Measurements from ENCODE around the gene TGFBR3L.

The TGFBR3L gene

GRCh38 chr19:7905859-7906258 lies 8.8 kb upstream of the TGFBR3L start:
- no peak for TF ChIP-seq ZNF19 (tag by site-specific recombination; IDR thresholded peaks at IDR 0.05; ENCODE audit: low read depth)
- peak; percentile 80 for TF ChIP-seq ZFHX2 (tag by site-specific recombination; conservative IDR thresholded peaks at IDR 0.05)
- TF ChIP-seq ZBTB26 (tag by site-specific recombination; optimal IDR thresholded peaks at IDR 0.05) = no peak
- peak; percentile 85 for TF ChIP-seq EGR2 (tag by site-specific recombination; IDR thresholded peaks at IDR 0.05; ENCODE audit: low read depth)
- no peak for TF ChIP-seq ZNF362 (tag by site-specific recombination; IDR thresholded peaks at IDR 0.05)
- TF ChIP-seq ZSCAN4 (tag by site-specific recombination; IDR thresholded peaks at IDR 0.05) = no peak
- Histone ChIP-seq H3K36me3 (ENCODE audit: control insufficient read depth in 2 of 2, insufficient read depth in 1 of 2, low read length in 2 of 2) (peaks cover 0 to 33% of the 10 kb centered on the region in 2 experiments; a peak in 1 of 3 replicates), H3K4me3 (ENCODE audit: low read depth, low read length) (no peak overlapping the region), H3K27ac (ENCODE audit: extremely low read depth, low read depth, low read length) (no peak overlapping the region), H3K9me3 (ENCODE audit: control insufficient read depth, insufficient read depth, low read depth, low read length) (no peaks in the 10 kb centered on the region), H3K4me1 (ENCODE audit: control insufficient read depth, insufficient read depth, low read length) (peaks cover 5% of the 10 kb centered on the region; the same call in 1 of the 2 replicates)
- ChIA-PET POLR2A (no interaction called here), CTCF (no interaction called here)

GRCh38 chr19:7907122-7907521 lies 7.5 kb upstream of the TGFBR3L start:
- Histone ChIP-seq H3K4me3 (ENCODE audit: low read depth, low read length) (no peak overlapping the region), H3K9me3 (ENCODE audit: control insufficient read depth, insufficient read depth, low read depth, low read length) (no peaks in the 10 kb centered on the region), H3K27ac (ENCODE audit: extremely low read depth, low read depth, low read length) (no peak overlapping the region), H3K4me1 (ENCODE audit: control insufficient read depth, insufficient read depth, low read length) (peaks cover 5% of the 10 kb centered on the region; the same call in 1 of the 2 replicates), H3K36me3 (ENCODE audit: control insufficient read depth in 2 of 2, insufficient read depth in 1 of 2, low read length in 2 of 2) (peaks cover 0 to 40% of the 10 kb centered on the region in 2 experiments; a peak in 1 of 3 replicates)
- ChIA-PET CTCF (no interaction called here), POLR2A (interaction anchor here (0.7 to 2.7 kb wide), 3 partner anchors 8 to 36 kb away, joined by 3 to 16 read pairs (median 4); partner anchors contain the start of gene SNAPC2)
- TF ChIP-seq ZBTB26 (tag by site-specific recombination; optimal IDR thresholded peaks at IDR 0.05) (peak; percentile 8), ZNF174 (tag by site-specific recombination; IDR thresholded peaks at IDR 0.05) (no peak), SCRT2 (tag by site-specific recombination; IDR thresholded peaks at IDR 0.05) (peak; percentile 49; the same call in 1 of the 2 replicates)

GRCh38 chr19:7907544-7907943 lies 7.1 kb upstream of the TGFBR3L start:
- Histone ChIP-seq H3K4me3 (ENCODE audit: low read depth, low read length) (no peak overlapping the region), H3K9me3 (ENCODE audit: control insufficient read depth, insufficient read depth, low read depth, low read length) (no peaks in the 10 kb centered on the region), H3K4me1 (ENCODE audit: control insufficient read depth, insufficient read depth, low read length) (peaks cover 5% of the 10 kb centered on the region; the same call in 1 of the 2 replicates), H3K27ac (ENCODE audit: extremely low read depth, low read depth, low read length) (no peak overlapping the region), H3K36me3 (ENCODE audit: control insufficient read depth in 2 of 2, insufficient read depth in 1 of 2, low read length in 2 of 2) (peaks cover 0 to 42% of the 10 kb centered on the region in 2 experiments; a peak in 1 of 3 replicates)
- ChIA-PET CTCF (interaction anchor here (1.0 to 1.7 kb wide), 2 partner anchors 10 to 38 kb away, joined by 3 to 6 read pairs; no protein-coding TSS in a partner anchor), POLR2A (interaction anchor here (0.7 to 2.7 kb wide), 3 partner anchors 8 to 36 kb away, joined by 3 to 16 read pairs (median 4); partner anchors contain the start of gene SNAPC2)
- TF ChIP-seq ZNF121 (tag by site-specific recombination; IDR thresholded peaks at IDR 0.05) (0 out of 2 replicates have a peak, but pooled peaks have one; percentile 76), ZNF792 (tag by site-specific recombination; IDR thresholded peaks at IDR 0.05) (no peak), ZIC2 (tag by site-specific recombination; IDR thresholded peaks at IDR 0.05) (no peak), EGR2 (tag by site-specific recombination; IDR thresholded peaks at IDR 0.05; ENCODE audit: low read depth) (no peak)
